KOPT-K1 (cell line): ENCODE results near the gene ENOX2.
"Not testable (repeated sequence)": the region's sequence is repeated elsewhere in the genome, so short reads cannot be mapped to it uniquely, and the experiment has no call there.

ENCODE experiments used
- H3K27ac ChIP-seq: fragments of 200-600 bp; sonication (generic); 2 replicates; pipeline ENCODE4 v1.5.1; 2016; ENCODE audit warnings: antibody characterized with exemption, mild to moderate bottlenecking, low read depth, low read length; ENCODE audit not compliant: poor library complexity, severe bottlenecking
- H3K36me3 ChIP-seq: fragments of 200-600 bp; sonication (generic); 2 replicates; pipeline ENCODE4 v1.5.1; 2017; ENCODE audit warnings: antibody characterized with exemption, mild to moderate bottlenecking, low read length, moderate library complexity; ENCODE audit not compliant: insufficient read depth
- H3K9me3 ChIP-seq: fragments of 200-600 bp; sonication (generic); 2 replicates; pipeline ENCODE4 v1.5.1; 2017; ENCODE audit warnings: antibody characterized with exemption, low read length, mild to moderate bottlenecking; ENCODE audit not compliant: insufficient read depth, poor library complexity, severe bottlenecking

Gene ENOX2

GRCh38 chrX:130902783-130903613 is at the start of gene ENOX2:
Gene ENOX2, minus strand, starts transcription at chrX:130903209. Its CDS starts 199,993 bp downstream, at chrX:130703216.
- H3K36me3 ChIP-seq: peaks cover 7% of the 10 kb centered on the region; the same call in 1 of the 2 replicates
- no peaks in the 10 kb centered on the region for H3K9me3 ChIP-seq
- H3K27ac ChIP-seq: peak within 1 kb of the TSS; percentile 91

DNA sequence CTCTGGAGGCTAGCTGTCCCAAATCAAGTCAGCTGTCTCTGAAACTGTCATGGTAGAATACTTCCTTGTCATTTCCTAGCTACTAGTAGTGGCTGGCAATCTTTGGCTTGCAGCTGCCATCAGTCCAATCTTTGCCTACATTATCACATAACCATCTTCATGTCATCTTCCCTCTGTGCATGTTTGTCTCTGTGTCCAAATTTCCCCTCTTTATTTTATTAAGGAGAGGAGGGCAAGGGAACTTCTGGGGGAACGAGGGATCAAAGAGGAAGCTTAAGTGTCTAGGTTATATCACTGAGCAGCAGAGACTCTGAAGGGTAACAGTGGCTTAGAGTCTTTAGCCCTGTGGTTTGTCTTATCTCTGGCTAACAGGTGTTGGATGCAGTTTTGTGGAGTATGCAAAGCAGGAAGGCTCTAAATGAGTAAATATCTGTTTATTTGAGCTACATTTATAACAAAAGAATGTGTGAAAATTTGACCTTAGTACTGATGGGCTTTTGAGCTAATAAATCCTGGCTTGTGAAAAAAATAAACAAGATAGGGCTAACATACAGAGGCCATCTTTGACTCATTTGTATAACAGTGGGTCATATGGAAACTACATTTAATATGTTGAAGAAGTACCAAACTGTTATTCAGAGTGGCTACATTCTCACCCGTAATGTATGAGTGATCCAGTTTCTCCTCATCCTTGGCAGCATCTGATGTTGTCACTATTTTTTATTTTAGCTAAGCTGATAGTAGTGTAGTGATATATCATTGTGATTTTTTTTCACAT is 49.4 kb upstream of the ENOX2 start:
- no peak overlapping the region for H3K27ac ChIP-seq
- H3K9me3 ChIP-seq: peaks cover 4% of the 10 kb centered on the region
- H3K36me3 ChIP-seq: no peaks in the 10 kb centered on the region

DNA sequence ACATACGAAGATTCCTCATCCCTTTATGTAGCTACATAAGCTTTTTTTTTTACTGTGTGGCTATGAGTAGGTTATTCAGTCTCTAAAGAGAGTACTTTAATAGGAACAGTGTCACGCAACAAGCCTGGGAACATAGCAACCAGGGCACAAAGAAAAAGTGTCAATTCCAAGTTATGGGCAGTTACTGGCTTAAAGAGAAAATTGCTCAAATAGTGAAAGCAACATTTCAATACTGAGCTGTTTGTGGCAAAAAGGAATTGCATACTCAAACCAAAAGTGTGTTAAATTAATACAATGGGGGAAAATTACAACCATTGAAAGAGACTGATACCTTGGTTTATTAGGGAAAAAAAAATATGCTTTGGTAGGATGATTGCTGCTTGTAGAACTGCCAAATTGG is 41.2 kb upstream of the ENOX2 start:
- H3K27ac ChIP-seq: no peak overlapping the region
- H3K9me3 ChIP-seq: peaks cover 4% of the 10 kb centered on the region
- no peaks in the 10 kb centered on the region for H3K36me3 ChIP-seq

- Histone ChIP-seq H3K27ac (no peak overlapping the region), H3K9me3 (no peaks in the 10 kb centered on the region), H3K36me3 (no peaks in the 10 kb centered on the region)
Observed at GRCh38 chrX:130937101-130937500, 34.1 kb upstream of the ENOX2 start.

GRCh38 chrX:130933358-130933757 is 30.3 kb upstream of the ENOX2 start:
- Histone ChIP-seq H3K9me3 (no peaks in the 10 kb centered on the region), H3K27ac (no peak overlapping the region), H3K36me3 (no peaks in the 10 kb centered on the region)

GRCh38 chrX:130920405-130920804 is 17.4 kb upstream of the ENOX2 start:
- not testable (repeated sequence) for H3K36me3 ChIP-seq, H3K27ac ChIP-seq, H3K9me3 ChIP-seq

- not testable (repeated sequence) for H3K9me3 ChIP-seq, H3K36me3 ChIP-seq, H3K27ac ChIP-seq
Observed at GRCh38 chrX:130919676-130920075, 16.7 kb upstream of the ENOX2 start.

DNA sequence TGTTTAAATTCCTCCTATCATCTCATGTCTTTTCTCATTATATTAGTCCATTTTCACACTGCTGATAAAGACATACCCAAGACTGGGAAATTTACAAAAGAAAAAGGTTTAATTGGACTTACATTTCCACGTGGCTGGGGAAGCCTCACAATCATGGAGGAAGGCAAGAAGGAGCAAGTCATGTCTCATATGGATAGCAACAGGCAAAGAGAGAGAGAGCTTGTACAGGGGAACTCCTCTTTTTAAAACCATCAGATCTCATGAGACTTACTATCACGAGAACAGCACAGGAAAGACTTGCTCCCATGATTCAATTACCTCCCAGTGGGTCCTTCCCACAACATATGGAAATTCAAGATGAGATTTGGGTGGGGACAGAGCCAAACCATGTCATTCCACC is 15.5 kb upstream of the ENOX2 start:
- not testable (repeated sequence) for H3K36me3 ChIP-seq, H3K9me3 ChIP-seq, H3K27ac ChIP-seq

DNA sequence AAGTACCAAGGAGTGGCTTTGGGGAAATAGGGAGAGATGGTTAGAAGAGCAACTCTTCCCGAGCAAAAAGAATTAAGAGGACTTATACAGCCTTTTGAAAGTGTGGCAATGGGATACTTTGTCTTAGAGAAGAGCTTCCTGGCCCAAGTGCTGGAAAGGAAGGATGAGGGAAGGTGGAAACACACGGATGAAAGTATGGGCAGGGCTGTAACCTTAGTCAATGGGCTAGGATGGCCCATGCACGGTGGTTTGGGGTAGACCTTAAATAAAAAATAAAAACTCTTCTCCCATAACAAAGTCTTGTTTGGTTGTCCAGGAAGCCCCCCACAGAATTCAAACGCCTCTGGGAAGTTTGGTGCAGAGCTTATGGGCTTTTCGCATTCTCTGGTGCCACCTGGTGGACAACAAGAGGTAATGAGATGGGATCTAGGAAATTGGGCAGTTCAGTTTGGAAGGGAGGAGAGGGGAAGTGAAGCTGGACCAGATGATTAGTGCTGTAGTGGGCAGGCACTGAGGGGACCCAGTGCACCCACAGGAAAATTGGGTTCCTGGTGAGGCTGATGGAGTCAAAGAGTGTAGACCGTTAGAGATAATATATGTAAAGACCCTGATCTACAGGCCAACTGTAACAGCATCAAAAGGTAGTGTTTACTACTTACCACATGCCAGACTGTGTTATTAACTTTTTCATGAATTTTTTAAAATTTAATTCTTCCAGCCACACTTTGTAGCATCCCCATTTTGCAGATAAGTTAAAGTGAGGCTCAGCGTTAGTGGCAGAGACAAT is 13.8 kb upstream of the ENOX2 start:
- H3K27ac ChIP-seq: no peak overlapping the region
- H3K36me3 ChIP-seq: no peaks in the 10 kb centered on the region
- no peaks in the 10 kb centered on the region for H3K9me3 ChIP-seq

GRCh38 chrX:130915302-130915701 is 12.3 kb upstream of the ENOX2 start:
- Histone ChIP-seq H3K9me3 (no peaks in the 10 kb centered on the region), H3K27ac (no peak overlapping the region), H3K36me3 (no peaks in the 10 kb centered on the region)

GRCh38 chrX:130909469-130910136 is 6.6 kb upstream of the ENOX2 start:
- H3K9me3 ChIP-seq: no peaks in the 10 kb centered on the region
- H3K36me3 ChIP-seq: no peaks in the 10 kb centered on the region
- H3K27ac ChIP-seq: no peak overlapping the region

DNA sequence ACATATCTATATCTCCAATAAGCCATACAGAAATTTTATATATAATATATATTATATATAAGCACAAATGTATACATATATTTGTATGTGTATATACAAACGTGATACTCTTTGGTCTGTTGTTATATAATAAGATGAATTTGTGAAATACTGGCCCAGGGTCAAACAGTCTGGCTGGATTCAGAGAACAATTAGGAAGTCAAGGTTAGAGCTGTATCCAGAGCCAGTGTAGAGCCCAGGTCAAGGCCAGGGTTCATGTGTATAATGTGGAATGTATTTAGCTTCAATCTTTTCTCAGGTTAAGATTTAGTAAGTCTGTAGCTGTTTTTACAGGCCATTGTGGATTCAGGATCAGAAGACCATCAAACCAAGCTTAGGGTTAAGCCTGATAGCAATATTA is 3.8 kb upstream of the ENOX2 start:
- H3K36me3 ChIP-seq: no peaks in the 10 kb centered on the region
- H3K27ac ChIP-seq: no peak overlapping the region
- H3K9me3 ChIP-seq: no peaks in the 10 kb centered on the region

- Histone ChIP-seq H3K9me3 (no peaks in the 10 kb centered on the region), H3K27ac (peak overlapping the region; percentile 91), H3K36me3 (peaks cover 7% of the 10 kb centered on the region; the same call in 1 of the 2 replicates)
Observed at GRCh38 chrX:130902446-130902782, 595 bp downstream of the ENOX2 start.

DNA sequence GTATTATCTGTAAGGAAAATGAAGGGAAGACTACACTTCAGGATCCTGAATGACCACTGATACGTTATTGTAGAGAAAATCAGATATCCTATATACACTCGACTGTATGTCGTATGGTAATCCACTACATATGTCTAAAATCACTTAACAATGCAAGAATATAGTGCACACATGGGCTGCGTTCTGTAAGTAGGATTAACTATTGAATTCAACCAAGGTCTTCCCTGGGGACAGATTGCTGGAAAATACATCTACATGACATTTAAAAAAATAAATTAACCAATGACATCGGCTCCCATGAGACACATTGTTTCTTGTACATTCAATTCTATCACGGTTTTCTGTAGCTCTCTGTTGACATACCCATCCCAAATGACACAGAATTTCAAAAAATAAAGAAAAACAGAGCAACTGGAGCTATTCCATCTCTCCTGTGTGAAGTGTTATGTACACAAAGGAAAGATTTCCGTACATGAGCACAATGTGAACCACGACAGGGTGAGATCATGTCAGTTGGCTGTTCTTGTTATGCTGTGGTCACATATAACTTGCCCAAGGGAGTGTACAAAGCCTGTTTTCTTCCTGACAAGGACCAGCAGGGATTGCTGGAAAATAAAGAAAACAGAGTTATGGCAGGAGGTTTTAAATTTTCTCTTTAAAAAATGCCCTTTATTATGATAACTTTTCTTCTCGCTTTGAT is 6.1 kb downstream of the ENOX2 start:
- H3K9me3 ChIP-seq: no peaks in the 10 kb centered on the region
- peaks cover 7% of the 10 kb centered on the region; the same call in 1 of the 2 replicates for H3K36me3 ChIP-seq
- H3K27ac ChIP-seq: no peak overlapping the region
